ENCODE measurements around the gene KRT28. TPM values are rescaled to one million over a fixed set of nuclear protein-coding genes. Genes with fewer than 3 reads are reported as not detected.

Gene KRT28
- total and polyA plus RNA-seq, 4 donors = not detected

- DNase-seq = peak; percentile 86 to 91 (median 91)
- ATAC-seq (ENCODE audit: insufficient read depth, low FRiP score) = peak; percentile 86
- TF ChIP-seq CTCF (IDR thresholded peaks at IDR 0.05; ENCODE audit: control extremely low read depth, extremely low read depth) = no peak
- H3K27ac ChIP-seq (ENCODE audit: low read depth in 1 of 2, low read length in 1 of 2) = peak overlapping the region; percentile 98
- H3K9ac ChIP-seq (ENCODE audit: insufficient read depth in 1 of 2, low read length in 2 of 2) = peak overlapping the region in 1 of 2 donors; percentile 73
- 2% methylated on average over 63 to 73 of the region's 73 CpGs for WGBS, 2 donors
- peaks cover 0 to 2% (median under 1%) of the 10 kb centered on the region in 4 donors for H3K9me3 ChIP-seq (ENCODE audit: control insufficient read depth in 4 of 4, insufficient read depth in 3 of 4, low read length in 3 of 4)
- peak overlapping the region; percentile 97 for H3K4me3 ChIP-seq
- peaks cover 0 to 6% (median 2%) of the 10 kb centered on the region in 5 donors for H3K4me1 ChIP-seq (ENCODE audit: control insufficient read depth in 5 of 5, insufficient read depth in 5 of 5, low read length in 5 of 5)
- H3K36me3 ChIP-seq (ENCODE audit: control insufficient read depth in 4 of 4, insufficient read depth in 4 of 4, low read length in 4 of 4) = peaks cover 0 to 7% (median 6%) of the 10 kb centered on the region in 4 donors
- no peaks in the 10 kb centered on the region for H3K27me3 ChIP-seq (ENCODE audit: control insufficient read depth in 3 of 3, insufficient read depth in 3 of 3, low read length in 2 of 3)
Observed at GRCh38 chr17:40818733-40819527, 19.2 kb upstream of the KRT28 start.

GRCh38 chr17:40818343-40818732 lies 18.6 kb upstream of the KRT28 start:
- 25 to 31% methylated on average over 7 of the region's 7 CpGs for WGBS, 2 donors
- Histone ChIP-seq H3K9ac (ENCODE audit: insufficient read depth in 1 of 2, low read length in 2 of 2) (peak overlapping the region; percentile 8 to 63), H3K27ac (ENCODE audit: low read depth in 1 of 2, low read length in 1 of 2) (peak overlapping the region in 1 of 2 donors; percentile 98), H3K9me3 (ENCODE audit: control insufficient read depth in 4 of 4, insufficient read depth in 3 of 4, low read length in 3 of 4) (peaks cover 0 to 2% (median under 1%) of the 10 kb centered on the region in 4 donors), H3K4me3 (peak overlapping the region; percentile 97), H3K36me3 (ENCODE audit: control insufficient read depth in 4 of 4, insufficient read depth in 4 of 4, low read length in 4 of 4) (peaks cover 0 to 7% (median 6%) of the 10 kb centered on the region in 4 donors), H3K27me3 (ENCODE audit: control insufficient read depth in 3 of 3, insufficient read depth in 3 of 3, low read length in 2 of 3) (no peaks in the 10 kb centered on the region), H3K4me1 (ENCODE audit: control insufficient read depth in 5 of 5, insufficient read depth in 5 of 5, low read length in 5 of 5) (peaks cover 0 to 6% (median 2%) of the 10 kb centered on the region in 5 donors)
- no peak for ATAC-seq (ENCODE audit: insufficient read depth, low FRiP score)
- DNase-seq = no peak
- TF ChIP-seq CTCF (IDR thresholded peaks at IDR 0.05; ENCODE audit: control extremely low read depth, extremely low read depth) = no peak

- Histone ChIP-seq H3K4me1 (ENCODE audit: control insufficient read depth in 5 of 5, insufficient read depth in 5 of 5, low read length in 5 of 5) (peaks cover 0 to 6% (median 2%) of the 10 kb centered on the region in 5 donors), H3K9me3 (ENCODE audit: control insufficient read depth in 4 of 4, insufficient read depth in 3 of 4, low read length in 3 of 4) (peaks cover 0 to 2% (median under 1%) of the 10 kb centered on the region in 4 donors), H3K27ac (ENCODE audit: low read depth in 1 of 2, low read length in 1 of 2) (no peak overlapping the region), H3K4me3 (no peak overlapping the region), H3K9ac (ENCODE audit: insufficient read depth in 1 of 2, low read length in 2 of 2) (no peak overlapping the region), H3K27me3 (ENCODE audit: control insufficient read depth in 3 of 3, insufficient read depth in 3 of 3, low read length in 2 of 3) (peaks cover 0 to 9% (median 2%) of the 10 kb centered on the region in 3 donors), H3K36me3 (ENCODE audit: control insufficient read depth in 4 of 4, insufficient read depth in 4 of 4, low read length in 4 of 4) (peaks cover 0 to 7% (median 6%) of the 10 kb centered on the region in 4 donors)
- no peak for TF ChIP-seq CTCF (IDR thresholded peaks at IDR 0.05; ENCODE audit: control extremely low read depth, extremely low read depth)
- DNase-seq = no peak
- 95 to 96% methylated on average over 4 of the region's 4 CpGs for WGBS, 2 donors
- no peak for ATAC-seq (ENCODE audit: insufficient read depth, low FRiP score)
Observed at GRCh38 chr17:40817103-40817682, 17.4 kb upstream of the KRT28 start.

Measured in lung (tissue), 12 donors.